ENCODE results near the gene TNIK.

GRCh38 chr3:171435143-171435542 lies 25.1 kb downstream of the TNIK start:
- TF ChIP-seq POLR2AphosphoS5 (IDR thresholded peaks at IDR 0.05; ENCODE audit: low read depth), result no peak
- TF ChIP-seq CTCF (conservative IDR thresholded peaks at IDR 0.05; ENCODE audit: low read depth in 2 of 2), result no peak
- no peak for TF ChIP-seq JUNB (IDR thresholded peaks at IDR 0.05; ENCODE audit: unreplicated experiment)
- no peak for TF ChIP-seq EZH2 (IDR thresholded peaks at IDR 0.05; ENCODE audit: low read depth, unreplicated experiment)
- no peak for TF ChIP-seq REST (IDR thresholded peaks at IDR 0.05; ENCODE audit: unreplicated experiment)
